Measurements from ENCODE around the gene EGFL6.
A peak's percentile ranks its signal among the peaks of the same experiment; 100 is the strongest.
"Not testable (repeated sequence)": the region's sequence is repeated elsewhere in the genome, so short reads cannot be mapped to it uniquely, and the experiment has no call there.

The EGFL6 gene

DNA sequence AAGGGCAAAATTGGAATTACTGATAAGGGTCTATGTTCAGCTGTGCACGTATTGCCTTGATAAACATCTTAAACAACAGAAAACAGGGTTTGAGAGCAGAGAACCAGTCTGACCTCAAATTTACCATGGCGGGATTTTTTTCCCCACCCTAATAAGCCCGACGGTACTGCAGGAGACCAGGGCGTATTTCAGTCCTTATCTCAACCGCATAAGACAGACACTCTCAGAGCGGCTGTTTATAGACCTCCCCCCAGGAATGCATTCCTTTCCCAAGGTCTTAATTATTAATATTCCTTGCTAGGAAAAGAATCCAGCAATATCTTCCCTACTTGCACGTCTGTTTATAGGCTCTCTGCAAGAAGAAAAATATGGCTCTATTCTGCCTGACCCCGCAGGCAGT is 67.8 kb downstream of the EGFL6 start:
- H4K91ac ChIP-seq (ENCODE audit: low read depth, low read length); H4K12ac ChIP-seq (ENCODE audit: low read depth, low read length); H3K27ac ChIP-seq (ENCODE audit: low read depth, low read length); H3K18ac ChIP-seq (ENCODE audit: low read length); H3K9me3 ChIP-seq (ENCODE audit: insufficient read depth, low read depth, low read length); H2BK12ac ChIP-seq (ENCODE audit: low read length); H2BK120ac ChIP-seq (ENCODE audit: insufficient read depth, low read length, poor library complexity); H4K8ac ChIP-seq (ENCODE audit: low read depth, low read length); H3K4me3 ChIP-seq (ENCODE audit: low read depth, low read length); DNase-seq; H2AK5ac ChIP-seq (ENCODE audit: low read length); H3K9ac ChIP-seq (ENCODE audit: low read length); H3K4me2 ChIP-seq (ENCODE audit: low read length); H3K79me1 ChIP-seq (ENCODE audit: low read length); H3K14ac ChIP-seq (ENCODE audit: low read length); H2BK5ac ChIP-seq (ENCODE audit: low read depth, low read length, poor library complexity); H3K23ac ChIP-seq (ENCODE audit: low read length); H3K79me2 ChIP-seq (ENCODE audit: control insufficient read depth, insufficient read depth, low read length, poor library complexity); H3K27me3 ChIP-seq (ENCODE audit: insufficient read depth, low read length); H3K4ac ChIP-seq (ENCODE audit: low read depth, low read length); H3K4me1 ChIP-seq (ENCODE audit: control insufficient read depth in 1 of 2, insufficient read depth in 2 of 2, low read length in 2 of 2); H3K36me3 ChIP-seq (ENCODE audit: control insufficient read depth in 1 of 2, insufficient read depth in 2 of 2, low read length in 2 of 2); H2AFZ ChIP-seq (ENCODE audit: insufficient read depth, low read length, poor library complexity): not testable (repeated sequence)
- no CpG with 5 or more reads among the region's 9 CpGs for WGBS (ENCODE audit: extremely low coverage, insufficient coverage, insufficient read length)

DNA sequence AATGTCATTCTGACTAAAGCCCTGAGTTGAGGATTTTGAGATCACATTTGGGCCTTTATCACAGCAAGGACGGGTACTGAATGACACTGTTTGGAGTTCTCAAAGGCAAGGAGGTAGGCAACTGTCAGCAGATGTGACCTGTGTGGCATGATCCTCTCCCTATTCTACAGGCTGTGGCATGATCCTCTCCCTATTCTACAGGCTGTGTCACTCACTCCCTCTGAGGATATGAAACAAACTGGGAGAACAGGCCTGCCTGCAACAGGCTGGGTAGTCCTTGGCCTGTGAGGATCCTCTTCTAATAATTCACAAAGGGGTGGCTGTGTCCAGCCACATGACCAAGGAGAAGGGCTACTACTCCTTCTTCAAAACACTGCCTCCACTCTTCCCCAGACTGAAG is 68.6 kb downstream of the EGFL6 start:
- Histone ChIP-seq H3K18ac (ENCODE audit: low read length) (no peak overlapping the region), H3K27me3 (ENCODE audit: insufficient read depth, low read length) (no peaks in the 10 kb centered on the region), H3K27ac (ENCODE audit: low read depth, low read length) (no peak overlapping the region), H3K9ac (ENCODE audit: low read length) (no peak overlapping the region), H3K4ac (ENCODE audit: low read depth, low read length) (no peak overlapping the region), H2BK120ac (ENCODE audit: insufficient read depth, low read length, poor library complexity) (no peak overlapping the region), H3K23ac (ENCODE audit: low read length) (no peak overlapping the region), H3K4me1 (ENCODE audit: control insufficient read depth in 1 of 2, insufficient read depth in 2 of 2, low read length in 2 of 2) (no peaks in the 10 kb centered on the region), H3K4me3 (ENCODE audit: low read depth, low read length) (no peak overlapping the region), H4K8ac (ENCODE audit: low read depth, low read length) (no peak overlapping the region), H3K36me3 (ENCODE audit: control insufficient read depth in 1 of 2, insufficient read depth in 2 of 2, low read length in 2 of 2) (no peaks in the 10 kb centered on the region), H4K12ac (ENCODE audit: low read depth, low read length) (no peak overlapping the region), H3K79me1 (ENCODE audit: low read length) (peaks cover 2% of the 10 kb centered on the region), H3K14ac (ENCODE audit: low read length) (no peak overlapping the region), H4K91ac (ENCODE audit: low read depth, low read length) (no peak overlapping the region), H2BK5ac (ENCODE audit: low read depth, low read length, poor library complexity) (no peak overlapping the region), H2AFZ (ENCODE audit: insufficient read depth, low read length, poor library complexity) (no peak overlapping the region), H2AK5ac (ENCODE audit: low read length) (no peak overlapping the region), H2BK12ac (ENCODE audit: low read length) (no peak overlapping the region), H3K9me3 (ENCODE audit: insufficient read depth, low read depth, low read length) (peaks cover 1% of the 10 kb centered on the region), H3K79me2 (ENCODE audit: control insufficient read depth, insufficient read depth, low read length, poor library complexity) (no peaks in the 10 kb centered on the region), H3K4me2 (ENCODE audit: low read length) (no peak overlapping the region)
- no CpG with 5 or more reads among the region's 1 CpG for WGBS (ENCODE audit: extremely low coverage, insufficient coverage, insufficient read length)
- DNase-seq: no peak

- H2BK5ac ChIP-seq (ENCODE audit: low read depth, low read length, poor library complexity): no peak overlapping the region
- H3K79me2 ChIP-seq (ENCODE audit: control insufficient read depth, insufficient read depth, low read length, poor library complexity): no peaks in the 10 kb centered on the region
- H2BK12ac ChIP-seq (ENCODE audit: low read length): no peak overlapping the region
- H3K36me3 ChIP-seq (ENCODE audit: control insufficient read depth in 1 of 2, insufficient read depth in 2 of 2, low read length in 2 of 2): no peaks in the 10 kb centered on the region
- H3K27me3 ChIP-seq (ENCODE audit: insufficient read depth, low read length): no peaks in the 10 kb centered on the region
- no peak overlapping the region for H3K14ac ChIP-seq (ENCODE audit: low read length)
- no peak overlapping the region for H3K4me2 ChIP-seq (ENCODE audit: low read length)
- no peak overlapping the region for H2BK120ac ChIP-seq (ENCODE audit: insufficient read depth, low read length, poor library complexity)
- no peak overlapping the region for H2AK5ac ChIP-seq (ENCODE audit: low read length)
- H2AFZ ChIP-seq (ENCODE audit: insufficient read depth, low read length, poor library complexity): no peak overlapping the region
- no peak overlapping the region for H3K18ac ChIP-seq (ENCODE audit: low read length)
- H3K4ac ChIP-seq (ENCODE audit: low read depth, low read length): no peak overlapping the region
- H3K9me3 ChIP-seq (ENCODE audit: insufficient read depth, low read depth, low read length): peaks cover 1% of the 10 kb centered on the region
- no peak overlapping the region for H3K27ac ChIP-seq (ENCODE audit: low read depth, low read length)
- no peak overlapping the region for H4K8ac ChIP-seq (ENCODE audit: low read depth, low read length)
- no peak overlapping the region for H3K9ac ChIP-seq (ENCODE audit: low read length)
- H3K79me1 ChIP-seq (ENCODE audit: low read length): peaks cover 2% of the 10 kb centered on the region
- no peak overlapping the region for H4K91ac ChIP-seq (ENCODE audit: low read depth, low read length)
- peak; percentile 32 to 64 for DNase-seq
- H3K23ac ChIP-seq (ENCODE audit: low read length): no peak overlapping the region
- H3K4me3 ChIP-seq (ENCODE audit: low read depth, low read length): no peak overlapping the region
- no peak overlapping the region for H4K12ac ChIP-seq (ENCODE audit: low read depth, low read length)
- WGBS (ENCODE audit: extremely low coverage, insufficient coverage, insufficient read length): no CpG with 5 or more reads among the region's 3 CpGs
- H3K4me1 ChIP-seq (ENCODE audit: control insufficient read depth in 1 of 2, insufficient read depth in 2 of 2, low read length in 2 of 2): no peaks in the 10 kb centered on the region
Observed at GRCh38 chrX:13638826-13639225, 69.4 kb downstream of the EGFL6 start.

DNA sequence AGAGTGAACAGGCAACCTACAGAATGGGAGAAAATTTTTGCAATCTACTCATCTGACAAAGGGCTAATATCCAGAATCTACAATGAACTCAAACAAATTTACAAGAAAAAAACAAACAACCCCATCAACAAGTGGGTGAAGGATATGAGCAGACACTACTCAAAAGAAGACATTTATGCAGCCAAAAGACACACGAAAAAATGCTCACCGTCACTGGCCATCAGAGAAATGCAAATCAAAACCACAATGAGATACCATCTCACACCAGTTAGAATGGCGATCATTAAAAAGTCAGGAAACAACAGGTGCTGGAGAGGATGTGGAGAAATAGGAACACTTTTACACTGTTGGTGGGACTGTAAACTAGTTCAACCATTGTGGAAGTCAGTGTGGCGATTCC is 72.3 kb downstream of the EGFL6 start:
- H3K18ac ChIP-seq (ENCODE audit: low read length); H4K91ac ChIP-seq (ENCODE audit: low read depth, low read length); H3K4me1 ChIP-seq (ENCODE audit: control insufficient read depth in 1 of 2, insufficient read depth in 2 of 2, low read length in 2 of 2); H3K14ac ChIP-seq (ENCODE audit: low read length); H2AFZ ChIP-seq (ENCODE audit: insufficient read depth, low read length, poor library complexity); H3K23ac ChIP-seq (ENCODE audit: low read length); H2BK5ac ChIP-seq (ENCODE audit: low read depth, low read length, poor library complexity); H3K4me2 ChIP-seq (ENCODE audit: low read length); H3K4ac ChIP-seq (ENCODE audit: low read depth, low read length); H3K27me3 ChIP-seq (ENCODE audit: insufficient read depth, low read length); H4K8ac ChIP-seq (ENCODE audit: low read depth, low read length); H2AK5ac ChIP-seq (ENCODE audit: low read length); H3K9ac ChIP-seq (ENCODE audit: low read length); H3K9me3 ChIP-seq (ENCODE audit: insufficient read depth, low read depth, low read length); H3K79me1 ChIP-seq (ENCODE audit: low read length); H2BK120ac ChIP-seq (ENCODE audit: insufficient read depth, low read length, poor library complexity); H3K36me3 ChIP-seq (ENCODE audit: control insufficient read depth in 1 of 2, insufficient read depth in 2 of 2, low read length in 2 of 2); H3K4me3 ChIP-seq (ENCODE audit: low read depth, low read length); H4K12ac ChIP-seq (ENCODE audit: low read depth, low read length); H2BK12ac ChIP-seq (ENCODE audit: low read length); DNase-seq; H3K79me2 ChIP-seq (ENCODE audit: control insufficient read depth, insufficient read depth, low read length, poor library complexity); H3K27ac ChIP-seq (ENCODE audit: low read depth, low read length): not testable (repeated sequence)
- WGBS (ENCODE audit: extremely low coverage, insufficient coverage, insufficient read length): no CpG with 5 or more reads among the region's 4 CpGs
